OCI-LY1 (cell line): Measurements from ENCODE around the gene PCDHGA12.
"Not testable (repeated sequence)": the region's sequence is repeated elsewhere in the genome, so short reads cannot be mapped to it uniquely, and the experiment has no call there.

ENCODE experiments used
- H2AFZ ChIP-seq: fragments of 200-600 bp; sonication (generic), shearing (Covaris generic); 2 replicates; pipeline ENCODE4 v1.6.0; 2014; ENCODE audit warnings: antibody characterized with exemption, mild to moderate bottlenecking, low read length
- H3F3A ChIP-seq: fragments of 200-600 bp; sonication (generic), shearing (Covaris generic); 2 replicates; pipeline ENCODE4 v1.6.0; 2014; ENCODE audit warnings: mild to moderate bottlenecking, antibody characterized with exemption, low read length, moderate library complexity; ENCODE audit not compliant: insufficient read depth
- H3K27ac ChIP-seq: fragments of 200-600 bp; sonication (generic); 2 replicates; pipeline ENCODE4 v1.5.1; 2014; ENCODE audit warnings: low read length, mixed run types, mild to moderate bottlenecking, low read depth; ENCODE audit not compliant: poor library complexity, severe bottlenecking
- H3K27me3 ChIP-seq: fragments of 200-600 bp; sonication (generic); 2 replicates; pipeline ENCODE4 v1.6.0; 2014; ENCODE audit warnings: antibody characterized with exemption, mild to moderate bottlenecking, low read length, moderate library complexity; ENCODE audit not compliant: insufficient read depth
- H3K36me3 ChIP-seq: fragments of 200-600 bp; sonication (generic); 2 replicates; pipeline ENCODE4 v1.6.1; 2014; ENCODE audit warnings: mild to moderate bottlenecking, antibody characterized with exemption, low read length, moderate library complexity, mixed read lengths; ENCODE audit not compliant: insufficient read depth
- H3K4me1 ChIP-seq: fragments of 200-600 bp; sonication (generic); 2 replicates; pipeline ENCODE4 v1.5.1; 2014; ENCODE audit warnings: mild to moderate bottlenecking, low read length, moderate library complexity; ENCODE audit not compliant: insufficient read depth, severe bottlenecking
- H3K4me2 ChIP-seq: fragments of 200-600 bp; sonication (generic), shearing (Covaris generic); 2 replicates; pipeline ENCODE4 v1.6.1; 2014; ENCODE audit warnings: low read length
- H3K4me3 ChIP-seq: fragments of 200-600 bp; sonication (generic); 2 replicates; pipeline ENCODE4 v1.5.1; 2014; ENCODE audit warnings: low read length, low read depth, mild to moderate bottlenecking, mixed read lengths; ENCODE audit not compliant: poor library complexity, severe bottlenecking
- H3K79me2 ChIP-seq: fragments of 200-600 bp; shearing (Covaris generic); 2 replicates; pipeline ENCODE4 v1.6.1; 2016; ENCODE audit warnings: mixed run types, low read length, mixed read lengths; ENCODE audit not compliant: insufficient read depth
- H3K9ac ChIP-seq: fragments of 200-600 bp; sonication (generic), shearing (Covaris generic); 2 replicates; pipeline ENCODE4 v1.6.1; 2014; ENCODE audit warnings: mild to moderate bottlenecking, low read length, mixed read lengths
- H3K9me2 ChIP-seq: fragments of 200-600 bp; sonication (generic), shearing (Covaris generic); 2 replicates; pipeline ENCODE4 v1.6.1; 2014; ENCODE audit warnings: low read depth, mild to moderate bottlenecking, low read length, mixed read lengths
- H3K9me3 ChIP-seq: fragments of 200-600 bp; shearing (Covaris generic); 2 replicates; pipeline ENCODE4 v1.6.1; 2014; ENCODE audit warnings: low read length, mixed read lengths
- H4K20me1 ChIP-seq: fragments of 200-600 bp; sonication (generic), shearing (Covaris generic); 2 replicates; pipeline ENCODE4 v1.6.0; 2016; ENCODE audit warnings: mild to moderate bottlenecking, low read length; ENCODE audit not compliant: insufficient read depth
- EZH2 ChIP-seq: fragments of 200-600 bp; sonication (generic), shearing (Covaris generic); IDR thresholded peaks from 2 replicates; pipeline ENCODE4 v1.8.0; 2017; ENCODE audit warnings: borderline replicate concordance, mixed run types, mild to moderate bottlenecking, antibody characterized with exemption, low read length, moderate library complexity, mixed read lengths
- TF ChIP-seq, protein P1 (sequence below): fragments of 200-600 bp; sonication (generic), shearing (Covaris generic); IDR thresholded peaks from 2 replicates; pipeline ENCODE4 v1.5.1; 2017; ENCODE audit warnings: mild to moderate bottlenecking, antibody characterized with exemption, low read length, moderate library complexity, mixed read lengths

PCDHGA12 gene

DNA sequence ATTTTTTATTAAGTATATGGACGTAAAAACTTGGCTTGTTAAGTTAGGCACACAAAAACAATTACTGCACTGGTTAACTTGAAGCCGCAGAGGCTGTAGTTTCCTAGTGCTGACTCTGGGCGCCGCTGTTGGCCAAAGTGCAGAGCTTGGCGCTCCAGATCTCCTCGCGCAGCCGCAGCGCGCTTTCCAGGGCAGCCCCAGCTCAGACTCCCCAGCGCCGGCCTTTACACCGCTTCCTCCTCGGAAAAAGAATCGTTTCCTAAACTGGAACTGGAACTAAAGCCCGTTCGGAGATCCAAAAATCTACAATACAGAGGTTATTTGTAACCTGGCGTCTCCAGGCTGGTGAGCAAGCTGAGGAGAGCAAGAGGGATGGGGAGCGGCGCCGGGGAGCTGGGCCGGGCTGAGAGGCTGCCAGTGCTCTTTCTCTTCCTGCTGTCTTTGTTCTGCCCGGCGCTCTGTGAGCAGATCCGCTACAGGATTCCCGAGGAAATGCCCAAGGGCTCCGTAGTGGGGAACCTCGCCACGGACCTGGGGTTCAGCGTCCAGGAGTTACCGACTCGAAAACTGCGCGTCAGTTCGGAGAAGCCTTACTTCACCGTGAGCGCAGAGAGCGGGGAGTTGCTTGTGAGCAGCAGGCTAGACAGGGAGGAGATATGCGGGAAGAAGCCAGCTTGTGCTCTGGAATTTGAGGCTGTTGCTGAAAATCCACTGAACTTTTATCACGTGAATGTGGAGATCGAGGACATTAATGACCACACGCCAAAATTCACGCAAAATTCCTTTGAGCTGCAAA lies 32.4 kb upstream of the PCDHGA12 start, which contains the start of gene PCDHGB5:
TSS of gene PCDHGB5 (plus strand) at position 192 of the 796 bp plus-strand sequence. CDS start at position 373, 181 bp downstream.
- not testable (repeated sequence) for H3K79me2 ChIP-seq, H3K27me3 ChIP-seq, H3K9me2 ChIP-seq, H4K20me1 ChIP-seq, H3K27ac ChIP-seq, H3K9ac ChIP-seq, H3F3A ChIP-seq, H3K4me1 ChIP-seq, H3K9me3 ChIP-seq, H3K4me2 ChIP-seq, H2AFZ ChIP-seq, H3K4me3 ChIP-seq, H3K36me3 ChIP-seq

GRCh38 chr5:141398608-141399007 lies 31.7 kb upstream of the PCDHGA12 start:
- no peaks in the 10 kb centered on the region for H3K9me2 ChIP-seq
- H3K4me1 ChIP-seq = no peaks in the 10 kb centered on the region
- H3K9ac ChIP-seq = no peak overlapping the region
- H3K9me3 ChIP-seq = peaks cover 5% of the 10 kb centered on the region; the same call in 1 of the 2 replicates
- H3K36me3 ChIP-seq = no peaks in the 10 kb centered on the region
- H3K79me2 ChIP-seq = no peaks in the 10 kb centered on the region
- H3K27me3 ChIP-seq = no peaks in the 10 kb centered on the region
- no peak overlapping the region for H2AFZ ChIP-seq
- no peak overlapping the region for H3K27ac ChIP-seq
- no peaks in the 10 kb centered on the region for H3F3A ChIP-seq
- H3K4me3 ChIP-seq = no peak overlapping the region
- TF ChIP-seq EZH2 = no peak
- TF ChIP-seq, protein P1, sequence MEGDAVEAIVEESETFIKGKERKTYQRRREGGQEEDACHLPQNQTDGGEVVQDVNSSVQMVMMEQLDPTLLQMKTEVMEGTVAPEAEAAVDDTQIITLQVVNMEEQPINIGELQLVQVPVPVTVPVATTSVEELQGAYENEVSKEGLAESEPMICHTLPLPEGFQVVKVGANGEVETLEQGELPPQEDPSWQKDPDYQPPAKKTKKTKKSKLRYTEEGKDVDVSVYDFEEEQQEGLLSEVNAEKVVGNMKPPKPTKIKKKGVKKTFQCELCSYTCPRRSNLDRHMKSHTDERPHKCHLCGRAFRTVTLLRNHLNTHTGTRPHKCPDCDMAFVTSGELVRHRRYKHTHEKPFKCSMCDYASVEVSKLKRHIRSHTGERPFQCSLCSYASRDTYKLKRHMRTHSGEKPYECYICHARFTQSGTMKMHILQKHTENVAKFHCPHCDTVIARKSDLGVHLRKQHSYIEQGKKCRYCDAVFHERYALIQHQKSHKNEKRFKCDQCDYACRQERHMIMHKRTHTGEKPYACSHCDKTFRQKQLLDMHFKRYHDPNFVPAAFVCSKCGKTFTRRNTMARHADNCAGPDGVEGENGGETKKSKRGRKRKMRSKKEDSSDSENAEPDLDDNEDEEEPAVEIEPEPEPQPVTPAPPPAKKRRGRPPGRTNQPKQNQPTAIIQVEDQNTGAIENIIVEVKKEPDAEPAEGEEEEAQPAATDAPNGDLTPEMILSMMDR = no peak
- no peaks in the 10 kb centered on the region for H4K20me1 ChIP-seq
- no peak overlapping the region for H3K4me2 ChIP-seq

DNA sequence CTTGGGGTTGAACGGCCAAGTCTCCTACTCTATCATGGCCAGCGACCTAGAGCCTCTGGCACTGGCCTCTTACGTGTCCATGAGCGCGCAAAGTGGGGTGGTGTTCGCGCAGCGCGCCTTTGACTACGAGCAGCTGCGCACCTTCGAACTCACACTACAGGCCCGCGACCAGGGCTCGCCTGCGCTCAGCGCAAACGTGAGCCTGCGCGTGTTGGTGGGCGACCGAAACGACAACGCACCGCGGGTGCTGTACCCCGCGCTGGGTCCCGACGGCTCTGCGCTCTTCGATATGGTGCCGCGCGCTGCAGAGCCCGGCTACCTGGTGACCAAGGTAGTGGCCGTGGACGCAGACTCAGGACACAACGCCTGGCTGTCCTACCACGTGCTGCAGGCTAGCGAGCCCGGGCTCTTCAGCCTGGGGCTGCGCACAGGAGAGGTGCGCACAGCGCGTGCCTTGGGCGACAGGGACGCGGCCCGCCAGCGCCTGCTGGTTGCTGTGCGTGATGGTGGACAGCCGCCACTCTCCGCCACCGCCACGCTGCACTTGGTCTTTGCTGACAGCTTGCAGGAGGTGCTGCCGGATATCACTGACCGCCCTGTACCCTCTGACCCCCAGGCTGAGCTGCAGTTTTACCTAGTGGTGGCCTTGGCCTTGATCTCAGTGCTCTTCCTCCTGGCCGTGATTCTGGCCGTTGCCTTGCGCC lies 30.6 kb upstream of the PCDHGA12 start:
- Histone ChIP-seq H3K27me3 (no peaks in the 10 kb centered on the region), H3K27ac (no peak overlapping the region), H3F3A (no peaks in the 10 kb centered on the region), H3K36me3 (no peaks in the 10 kb centered on the region), H3K4me3 (no peak overlapping the region), H3K9me3 (peaks cover 5% of the 10 kb centered on the region; the same call in 1 of the 2 replicates), H4K20me1 (no peaks in the 10 kb centered on the region), H3K9ac (no peak overlapping the region), H3K9me2 (no peaks in the 10 kb centered on the region), H2AFZ (no peak overlapping the region), H3K79me2 (no peaks in the 10 kb centered on the region), H3K4me2 (no peak overlapping the region), H3K4me1 (no peaks in the 10 kb centered on the region)
- TF ChIP-seq, protein P1 = no peak
- TF ChIP-seq EZH2 = no peak
